Measurements from ENCODE around the gene PRDM12. TPM values are rescaled to one million over a fixed set of nuclear protein-coding genes. Genes with fewer than 3 reads are reported as not detected.

The PRDM12 gene
- total and polyA plus RNA-seq, 2 donors from 2014 or later = not detected

- Histone ChIP-seq H3K9ac (ENCODE audit: low read length in 3 of 3) (no peak overlapping the region), H3K9me3 (ENCODE audit: control insufficient read depth in 2 of 3, insufficient read depth in 1 of 3, low read length in 3 of 3) (no peaks in the 10 kb centered on the region), H3K27me3 (ENCODE audit: control insufficient read depth, insufficient read depth, low read length) (peaks cover 25% of the 10 kb centered on the region), H3K36me3 (ENCODE audit: control insufficient read depth in 2 of 3, insufficient read depth in 3 of 3, low read length in 3 of 3) (no peaks in the 10 kb centered on the region), H3K4me3 (ENCODE audit: low read length in 3 of 3) (no peak overlapping the region), H3K27ac (ENCODE audit: low read depth in 2 of 2, low read length in 2 of 2) (no peak overlapping the region), H3K4me1 (ENCODE audit: control insufficient read depth in 2 of 3, insufficient read depth in 2 of 3, low read depth in 1 of 3, low read length in 3 of 3) (no peaks in the 10 kb centered on the region)
- intact Hi-C loops (cut with DNase I) = no loop called here
- no peak for TF ChIP-seq CTCF (IDR thresholded peaks at IDR 0.05; ENCODE audit: borderline replicate concordance, extremely low read depth, insufficient read depth)
- no peak for DNase-seq
- no peak for FAIRE-seq
Measured at GRCh38 chr9:130668196-130668595, 3.8 kb downstream of the PRDM12 start.

- peaks cover 25% of the 10 kb centered on the region for H3K27me3 ChIP-seq (ENCODE audit: control insufficient read depth, insufficient read depth, low read length)
- intact Hi-C loops (cut with DNase I) = no loop called here
Measured at GRCh38 chr9:130668659-130669058, 4.3 kb downstream of the PRDM12 start.

GRCh38 chr9:130669965-130670364 is 5.6 kb downstream of the PRDM12 start:
- intact Hi-C loops (cut with DNase I) = no loop called here
- FAIRE-seq (no peak), DNase-seq (no peak)
- Histone ChIP-seq H3K36me3 (ENCODE audit: control insufficient read depth in 2 of 3, insufficient read depth in 3 of 3, low read length in 3 of 3) (no peaks in the 10 kb centered on the region), H3K9me3 (ENCODE audit: control insufficient read depth in 2 of 3, insufficient read depth in 1 of 3, low read length in 3 of 3) (no peaks in the 10 kb centered on the region), H3K4me3 (ENCODE audit: low read length in 3 of 3) (no peak overlapping the region), H3K27me3 (ENCODE audit: control insufficient read depth, insufficient read depth, low read length) (peaks cover 23% of the 10 kb centered on the region), H3K27ac (ENCODE audit: low read depth in 2 of 2, low read length in 2 of 2) (no peak overlapping the region), H3K9ac (ENCODE audit: low read length in 3 of 3) (no peak overlapping the region), H3K4me1 (ENCODE audit: control insufficient read depth in 2 of 3, insufficient read depth in 2 of 3, low read depth in 1 of 3, low read length in 3 of 3) (no peaks in the 10 kb centered on the region)
- TF ChIP-seq CTCF (IDR thresholded peaks at IDR 0.05; ENCODE audit: borderline replicate concordance, extremely low read depth, insufficient read depth) = no peak

More at GRCh38 chr9:130668659-130669058, 4.3 kb downstream of the PRDM12 start:
- FAIRE-seq = no peak
- DNase-seq = no peak
- Histone ChIP-seq H3K4me3 (ENCODE audit: low read length in 3 of 3) (no peak overlapping the region), H3K4me1 (ENCODE audit: control insufficient read depth in 2 of 3, insufficient read depth in 2 of 3, low read depth in 1 of 3, low read length in 3 of 3) (no peaks in the 10 kb centered on the region), H3K36me3 (ENCODE audit: control insufficient read depth in 2 of 3, insufficient read depth in 3 of 3, low read length in 3 of 3) (no peaks in the 10 kb centered on the region), H3K27ac (ENCODE audit: low read depth in 2 of 2, low read length in 2 of 2) (no peak overlapping the region), H3K9me3 (ENCODE audit: control insufficient read depth in 2 of 3, insufficient read depth in 1 of 3, low read length in 3 of 3) (no peaks in the 10 kb centered on the region), H3K9ac (ENCODE audit: low read length in 3 of 3) (no peak overlapping the region)
- TF ChIP-seq CTCF (IDR thresholded peaks at IDR 0.05; ENCODE audit: borderline replicate concordance, extremely low read depth, insufficient read depth) = no peak

- intact Hi-C loops (cut with DNase I) = no loop called here
- H3K9ac ChIP-seq (ENCODE audit: low read length in 3 of 3) = no peak overlapping the region
- DNase-seq (no peak), FAIRE-seq (no peak)
- peaks cover 19% of the 10 kb centered on the region for H3K27me3 ChIP-seq (ENCODE audit: control insufficient read depth, insufficient read depth, low read length)
- no peak for TF ChIP-seq CTCF (IDR thresholded peaks at IDR 0.05; ENCODE audit: borderline replicate concordance, extremely low read depth, insufficient read depth)
- no peaks in the 10 kb centered on the region for H3K4me1 ChIP-seq (ENCODE audit: control insufficient read depth in 2 of 3, insufficient read depth in 2 of 3, low read depth in 1 of 3, low read length in 3 of 3)
- H3K27ac ChIP-seq (ENCODE audit: low read depth in 2 of 2, low read length in 2 of 2) = no peak overlapping the region
- no peaks in the 10 kb centered on the region for H3K9me3 ChIP-seq (ENCODE audit: control insufficient read depth in 2 of 3, insufficient read depth in 1 of 3, low read length in 3 of 3)
- no peak overlapping the region for H3K4me3 ChIP-seq (ENCODE audit: low read length in 3 of 3)
- H3K36me3 ChIP-seq (ENCODE audit: control insufficient read depth in 2 of 3, insufficient read depth in 3 of 3, low read length in 3 of 3) = no peaks in the 10 kb centered on the region
Measured at GRCh38 chr9:130670644-130671043, 6.2 kb downstream of the PRDM12 start.
